HepG2 (cell line): ENCODE results near the gene AP2B1.

Experiments
- AHR ChIP-seq: IDR thresholded peaks from 2 replicates; pipeline ENCODE4 v1.6.1; 2018; ENCODE audit warnings: missing genetic modification reagents, missing compliant biosample characterization
- PLRG1 ChIP-seq: fragments of 450-650 bp; conservative IDR thresholded peaks from 2 replicates; pipeline ENCODE4 v1.6.1; 2016
- ZNF773 ChIP-seq: sonication (generic); formaldehyde crosslinking; IDR thresholded peaks from 2 replicates; pipeline ENCODE4 v1.4.0; 2020; ENCODE audit warnings: missing genetic modification reagents, borderline replicate concordance
- ZSCAN30 ChIP-seq: sonication (generic); formaldehyde crosslinking; IDR thresholded peaks from 2 replicates; pipeline ENCODE4 v1.5.0; 2020; ENCODE audit warnings: mild to moderate bottlenecking, missing genetic modification reagents
- TF ChIP-seq, protein P1 (sequence below): fragments of 450-650 bp; IDR thresholded peaks from 2 replicates; pipeline ENCODE4 v1.6.1; 2017
- TF ChIP-seq, protein P2 (sequence below): sonication (generic); formaldehyde crosslinking; IDR thresholded peaks from 2 replicates; pipeline ENCODE4 v1.5.0; 2020; ENCODE audit warnings: mild to moderate bottlenecking, missing genetic modification reagents, moderate library complexity
- TF ChIP-seq, protein P3 (sequence below): sonication (generic); formaldehyde crosslinking; IDR thresholded peaks from 2 replicates; pipeline ENCODE4 v1.8.1; 2022; ENCODE audit warnings: low read depth, mild to moderate bottlenecking, missing genetic modification reagents
- TF ChIP-seq, protein P4 (sequence below): sonication (generic); formaldehyde crosslinking; conservative IDR thresholded peaks from 2 replicates; pipeline ENCODE4 v1.4.0; 2020; ENCODE audit warnings: missing genetic modification reagents
- TF ChIP-seq, protein P5 (sequence below): sonication (generic); formaldehyde crosslinking; conservative IDR thresholded peaks from 2 replicates; pipeline ENCODE4 v1.8.0; 2022; ENCODE audit warnings: missing genetic modification reagents

DNA sequence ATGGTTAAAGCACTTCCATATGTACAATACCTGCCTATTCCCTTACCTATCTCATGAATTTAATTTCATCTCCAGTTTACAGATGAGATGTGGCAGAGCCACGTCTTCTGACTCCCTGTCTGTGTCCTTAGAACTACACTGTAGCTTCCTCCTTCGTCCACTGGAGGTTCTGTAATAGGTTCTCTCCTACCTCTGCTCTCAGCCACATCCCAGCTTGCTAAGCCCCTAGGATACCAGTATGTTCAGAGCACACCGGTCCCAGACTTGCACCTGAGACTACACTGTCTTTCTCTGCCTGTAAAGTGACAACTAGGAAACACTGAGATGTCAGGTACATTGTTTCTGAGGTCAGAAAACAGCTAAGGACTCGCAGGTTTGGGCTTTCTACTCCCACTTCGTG lies 140.5 kb downstream of the AP2B1 start:
- TF ChIP-seq, protein P1, sequence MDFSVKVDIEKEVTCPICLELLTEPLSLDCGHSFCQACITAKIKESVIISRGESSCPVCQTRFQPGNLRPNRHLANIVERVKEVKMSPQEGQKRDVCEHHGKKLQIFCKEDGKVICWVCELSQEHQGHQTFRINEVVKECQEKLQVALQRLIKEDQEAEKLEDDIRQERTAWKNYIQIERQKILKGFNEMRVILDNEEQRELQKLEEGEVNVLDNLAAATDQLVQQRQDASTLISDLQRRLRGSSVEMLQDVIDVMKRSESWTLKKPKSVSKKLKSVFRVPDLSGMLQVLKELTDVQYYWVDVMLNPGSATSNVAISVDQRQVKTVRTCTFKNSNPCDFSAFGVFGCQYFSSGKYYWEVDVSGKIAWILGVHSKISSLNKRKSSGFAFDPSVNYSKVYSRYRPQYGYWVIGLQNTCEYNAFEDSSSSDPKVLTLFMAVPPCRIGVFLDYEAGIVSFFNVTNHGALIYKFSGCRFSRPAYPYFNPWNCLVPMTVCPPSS = no peak
- TF ChIP-seq, protein P2, sequence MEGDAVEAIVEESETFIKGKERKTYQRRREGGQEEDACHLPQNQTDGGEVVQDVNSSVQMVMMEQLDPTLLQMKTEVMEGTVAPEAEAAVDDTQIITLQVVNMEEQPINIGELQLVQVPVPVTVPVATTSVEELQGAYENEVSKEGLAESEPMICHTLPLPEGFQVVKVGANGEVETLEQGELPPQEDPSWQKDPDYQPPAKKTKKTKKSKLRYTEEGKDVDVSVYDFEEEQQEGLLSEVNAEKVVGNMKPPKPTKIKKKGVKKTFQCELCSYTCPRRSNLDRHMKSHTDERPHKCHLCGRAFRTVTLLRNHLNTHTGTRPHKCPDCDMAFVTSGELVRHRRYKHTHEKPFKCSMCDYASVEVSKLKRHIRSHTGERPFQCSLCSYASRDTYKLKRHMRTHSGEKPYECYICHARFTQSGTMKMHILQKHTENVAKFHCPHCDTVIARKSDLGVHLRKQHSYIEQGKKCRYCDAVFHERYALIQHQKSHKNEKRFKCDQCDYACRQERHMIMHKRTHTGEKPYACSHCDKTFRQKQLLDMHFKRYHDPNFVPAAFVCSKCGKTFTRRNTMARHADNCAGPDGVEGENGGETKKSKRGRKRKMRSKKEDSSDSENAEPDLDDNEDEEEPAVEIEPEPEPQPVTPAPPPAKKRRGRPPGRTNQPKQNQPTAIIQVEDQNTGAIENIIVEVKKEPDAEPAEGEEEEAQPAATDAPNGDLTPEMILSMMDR (CRISPR knock-in tag) = no peak
- TF ChIP-seq PLRG1 = no peak
- TF ChIP-seq ZNF773 (CRISPR knock-in tag) = no peak
- no peak for TF ChIP-seq AHR (CRISPR knock-in tag)
- TF ChIP-seq, protein P3, sequence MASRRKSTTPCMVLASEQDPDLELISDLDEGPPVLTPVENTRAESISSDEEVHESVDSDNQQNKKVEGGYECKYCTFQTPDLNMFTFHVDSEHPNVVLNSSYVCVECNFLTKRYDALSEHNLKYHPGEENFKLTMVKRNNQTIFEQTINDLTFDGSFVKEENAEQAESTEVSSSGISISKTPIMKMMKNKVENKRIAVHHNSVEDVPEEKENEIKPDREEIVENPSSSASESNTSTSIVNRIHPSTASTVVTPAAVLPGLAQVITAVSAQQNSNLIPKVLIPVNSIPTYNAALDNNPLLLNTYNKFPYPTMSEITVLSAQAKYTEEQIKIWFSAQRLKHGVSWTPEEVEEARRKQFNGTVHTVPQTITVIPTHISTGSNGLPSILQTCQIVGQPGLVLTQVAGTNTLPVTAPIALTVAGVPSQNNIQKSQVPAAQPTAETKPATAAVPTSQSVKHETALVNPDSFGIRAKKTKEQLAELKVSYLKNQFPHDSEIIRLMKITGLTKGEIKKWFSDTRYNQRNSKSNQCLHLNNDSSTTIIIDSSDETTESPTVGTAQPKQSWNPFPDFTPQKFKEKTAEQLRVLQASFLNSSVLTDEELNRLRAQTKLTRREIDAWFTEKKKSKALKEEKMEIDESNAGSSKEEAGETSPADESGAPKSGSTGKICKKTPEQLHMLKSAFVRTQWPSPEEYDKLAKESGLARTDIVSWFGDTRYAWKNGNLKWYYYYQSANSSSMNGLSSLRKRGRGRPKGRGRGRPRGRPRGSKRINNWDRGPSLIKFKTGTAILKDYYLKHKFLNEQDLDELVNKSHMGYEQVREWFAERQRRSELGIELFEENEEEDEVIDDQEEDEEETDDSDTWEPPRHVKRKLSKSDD (CRISPR knock-in tag) = no peak
- TF ChIP-seq ZSCAN30 (CRISPR knock-in tag) = no peak
- TF ChIP-seq, protein P4, sequence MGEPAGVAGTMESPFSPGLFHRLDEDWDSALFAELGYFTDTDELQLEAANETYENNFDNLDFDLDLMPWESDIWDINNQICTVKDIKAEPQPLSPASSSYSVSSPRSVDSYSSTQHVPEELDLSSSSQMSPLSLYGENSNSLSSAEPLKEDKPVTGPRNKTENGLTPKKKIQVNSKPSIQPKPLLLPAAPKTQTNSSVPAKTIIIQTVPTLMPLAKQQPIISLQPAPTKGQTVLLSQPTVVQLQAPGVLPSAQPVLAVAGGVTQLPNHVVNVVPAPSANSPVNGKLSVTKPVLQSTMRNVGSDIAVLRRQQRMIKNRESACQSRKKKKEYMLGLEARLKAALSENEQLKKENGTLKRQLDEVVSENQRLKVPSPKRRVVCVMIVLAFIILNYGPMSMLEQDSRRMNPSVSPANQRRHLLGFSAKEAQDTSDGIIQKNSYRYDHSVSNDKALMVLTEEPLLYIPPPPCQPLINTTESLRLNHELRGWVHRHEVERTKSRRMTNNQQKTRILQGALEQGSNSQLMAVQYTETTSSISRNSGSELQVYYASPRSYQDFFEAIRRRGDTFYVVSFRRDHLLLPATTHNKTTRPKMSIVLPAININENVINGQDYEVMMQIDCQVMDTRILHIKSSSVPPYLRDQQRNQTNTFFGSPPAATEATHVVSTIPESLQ = no peak
- TF ChIP-seq, protein P5, sequence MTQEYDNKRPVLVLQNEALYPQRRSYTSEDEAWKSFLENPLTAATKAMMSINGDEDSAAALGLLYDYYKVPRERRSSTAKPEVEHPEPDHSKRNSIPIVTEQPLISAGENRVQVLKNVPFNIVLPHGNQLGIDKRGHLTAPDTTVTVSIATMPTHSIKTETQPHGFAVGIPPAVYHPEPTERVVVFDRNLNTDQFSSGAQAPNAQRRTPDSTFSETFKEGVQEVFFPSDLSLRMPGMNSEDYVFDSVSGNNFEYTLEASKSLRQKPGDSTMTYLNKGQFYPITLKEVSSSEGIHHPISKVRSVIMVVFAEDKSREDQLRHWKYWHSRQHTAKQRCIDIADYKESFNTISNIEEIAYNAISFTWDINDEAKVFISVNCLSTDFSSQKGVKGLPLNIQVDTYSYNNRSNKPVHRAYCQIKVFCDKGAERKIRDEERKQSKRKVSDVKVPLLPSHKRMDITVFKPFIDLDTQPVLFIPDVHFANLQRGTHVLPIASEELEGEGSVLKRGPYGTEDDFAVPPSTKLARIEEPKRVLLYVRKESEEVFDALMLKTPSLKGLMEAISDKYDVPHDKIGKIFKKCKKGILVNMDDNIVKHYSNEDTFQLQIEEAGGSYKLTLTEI (CRISPR knock-in tag) = no peak
